ENCODE data around the gene CNGB1. TPM values are rescaled to one million over a fixed set of nuclear protein-coding genes. Genes with fewer than 3 reads are reported as not detected.
A peak's percentile ranks its signal among the peaks of the same experiment; 100 is the strongest.

The CNGB1 gene
- total RNA-seq, 1 experiment from 2014 or later: not detected

- TF ChIP-seq, protein P1, sequence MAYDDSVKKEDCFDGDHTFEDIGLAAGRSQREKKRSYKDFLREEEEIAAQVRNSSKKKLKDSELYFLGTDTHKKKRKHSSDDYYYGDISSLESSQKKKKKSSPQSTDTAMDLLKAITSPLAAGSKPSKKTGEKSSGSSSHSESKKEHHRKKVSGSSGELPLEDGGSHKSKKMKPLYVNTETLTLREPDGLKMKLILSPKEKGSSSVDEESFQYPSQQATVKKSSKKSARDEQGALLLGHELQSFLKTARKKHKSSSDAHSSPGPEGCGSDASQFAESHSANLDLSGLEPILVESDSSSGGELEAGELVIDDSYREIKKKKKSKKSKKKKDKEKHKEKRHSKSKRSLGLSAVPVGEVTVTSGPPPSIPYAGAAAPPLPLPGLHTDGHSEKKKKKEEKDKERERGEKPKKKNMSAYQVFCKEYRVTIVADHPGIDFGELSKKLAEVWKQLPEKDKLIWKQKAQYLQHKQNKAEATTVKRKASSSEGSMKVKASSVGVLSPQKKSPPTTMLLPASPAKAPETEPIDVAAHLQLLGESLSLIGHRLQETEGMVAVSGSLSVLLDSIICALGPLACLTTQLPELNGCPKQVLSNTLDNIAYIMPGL (CRISPR knock-in tag; IDR thresholded peaks at IDR 0.05): peak; percentile 47; the same call in 1 of the 2 replicates
- TF ChIP-seq CDX4 (CRISPR knock-in tag; IDR thresholded peaks at IDR 0.05; ENCODE audit: borderline replicate concordance): no peak
- TF ChIP-seq ATF2 (CRISPR knock-in tag; IDR thresholded peaks at IDR 0.05; ENCODE audit: borderline replicate concordance, low read depth): no peak
- no peak for TF ChIP-seq GTF2I (CRISPR knock-in tag; conservative IDR thresholded peaks at IDR 0.05)
- TF ChIP-seq ARID4B (CRISPR knock-in tag; IDR thresholded peaks at IDR 0.05; ENCODE audit: borderline replicate concordance): 0 out of 2 replicates have a peak, but pooled peaks have one; percentile 8
- peak; percentile 24; the same call in 1 of the 2 replicates for TF ChIP-seq MYBL2 (CRISPR knock-in tag; IDR thresholded peaks at IDR 0.05)
- no peak for TF ChIP-seq CBFB (CRISPR knock-in tag; IDR thresholded peaks at IDR 0.05; ENCODE audit: low read depth)
- TF ChIP-seq ZMAT4 (CRISPR knock-in tag; IDR thresholded peaks at IDR 0.05): no peak
- TF ChIP-seq SMAD3 (CRISPR knock-in tag; IDR thresholded peaks at IDR 0.05; ENCODE audit: borderline replicate concordance): peak; percentile 56; the same call in 1 of the 2 replicates
- TF ChIP-seq NR3C1 (CRISPR knock-in tag; conservative IDR thresholded peaks at IDR 0.05; ENCODE audit: low read depth): no peak
- peak; percentile 51; the same call in 1 of the 2 replicates for TF ChIP-seq ZNF281 (CRISPR knock-in tag; IDR thresholded peaks at IDR 0.05)
- TF ChIP-seq ETV6 (CRISPR knock-in tag; IDR thresholded peaks at IDR 0.05): peak; percentile 44; the same call in 1 of the 2 replicates
- TF ChIP-seq GABPB1 (CRISPR knock-in tag; IDR thresholded peaks at IDR 0.05): 0 out of 2 replicates have a peak, but pooled peaks have one; percentile 45
- TF ChIP-seq, protein P2, sequence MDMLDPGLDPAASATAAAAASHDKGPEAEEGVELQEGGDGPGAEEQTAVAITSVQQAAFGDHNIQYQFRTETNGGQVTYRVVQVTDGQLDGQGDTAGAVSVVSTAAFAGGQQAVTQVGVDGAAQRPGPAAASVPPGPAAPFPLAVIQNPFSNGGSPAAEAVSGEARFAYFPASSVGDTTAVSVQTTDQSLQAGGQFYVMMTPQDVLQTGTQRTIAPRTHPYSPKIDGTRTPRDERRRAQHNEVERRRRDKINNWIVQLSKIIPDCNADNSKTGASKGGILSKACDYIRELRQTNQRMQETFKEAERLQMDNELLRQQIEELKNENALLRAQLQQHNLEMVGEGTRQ (CRISPR knock-in tag; IDR thresholded peaks at IDR 0.05): peak; percentile 31
Measured at GRCh38 chr16:58000706-58001676, 30.1 kb upstream of the CNGB1 start, which contains the start of gene USB1 (continued).

Data from WTC11 (cell line).